Measurements from ENCODE around the gene EXOC5.

Gene EXOC5

GRCh38 chr14:57161583-57162234, 107.0 kb downstream of the EXOC5 start:
- DNase-seq: no peak

GRCh38 chr14:57160333-57160732, 108.4 kb downstream of the EXOC5 start:
- DNase-seq: no peak

GRCh38 chr14:57153286-57153685, 115.4 kb downstream of the EXOC5 start:
- DNase-seq: no peak

Measured in NCI-H2171 (cell line).